GM18505 (cell line): ENCODE results near the gene TAS2R41.

ENCODE experiments used
- ATAC-seq: cut with Tn5 transposase; IDR thresholded peaks from one replicate; pipeline ENCODE4 v1.9.1; 2021; ENCODE audit not compliant: unreplicated experiment
- POLR2A ChIP-seq: IDR thresholded peaks from 4 replicates; pipeline ENCODE4 v1.6.1; 2011; ENCODE audit warnings: borderline replicate concordance; ENCODE audit not compliant: insufficient read depth, insufficient read length; ENCODE audit errors: extremely low read depth

TAS2R41 gene

GRCh38 chr7:143477501-143478150 is at the start of gene TAS2R41:
Gene TAS2R41 (plus strand): TSS chr7:143477873. CDS start chr7:143477873, 0 bp downstream.
- no peak for ATAC-seq
- TF ChIP-seq POLR2A, result no peak

- no peak for ATAC-seq
These were observed 47.6 kb upstream of the TAS2R41 start for GRCh38 chr7:143429770-143430698.

GRCh38 chr7:143431109-143431508 is 46.6 kb upstream of the TAS2R41 start:
- TF ChIP-seq POLR2A, result no peak
- ATAC-seq, result no peak

More at GRCh38 chr7:143429770-143430698, 47.6 kb upstream of the TAS2R41 start:
- no peak for TF ChIP-seq POLR2A

- no peak for TF ChIP-seq POLR2A
- no peak for ATAC-seq
These were observed 43.9 kb upstream of the TAS2R41 start for GRCh38 chr7:143433759-143434158.

GRCh38 chr7:143434660-143435059 is 43.0 kb upstream of the TAS2R41 start:
- no peak for TF ChIP-seq POLR2A
- ATAC-seq, result no peak

- no peak for TF ChIP-seq POLR2A
- ATAC-seq, result no peak
These were observed 42.4 kb upstream of the TAS2R41 start for GRCh38 chr7:143435266-143435665.

- peak; percentile 60 for ATAC-seq
- TF ChIP-seq POLR2A, result no peak
These were observed 41.2 kb upstream of the TAS2R41 start for GRCh38 chr7:143436325-143436946.

GRCh38 chr7:143437578-143437977 is 40.1 kb upstream of the TAS2R41 start:
- no peak for ATAC-seq
- TF ChIP-seq POLR2A, result no peak

- no peak for ATAC-seq
- no peak for TF ChIP-seq POLR2A
These were observed 37.8 kb upstream of the TAS2R41 start for GRCh38 chr7:143439866-143440265.

- ATAC-seq, result no peak
- TF ChIP-seq POLR2A, result no peak
These were observed 34.5 kb upstream of the TAS2R41 start, which contains the start of gene TAS2R60 for GRCh38 chr7:143443153-143443552. Gene TAS2R60 (plus strand): TSS chr7:143443453. CDS start chr7:143443453, 0 bp downstream.

- no peak for TF ChIP-seq POLR2A
- ATAC-seq, result no peak
These were observed 33.5 kb upstream of the TAS2R41 start for GRCh38 chr7:143444063-143444782.

- TF ChIP-seq POLR2A, result no peak
- no peak for ATAC-seq
These were observed 32.9 kb upstream of the TAS2R41 start for GRCh38 chr7:143444785-143445184.

GRCh38 chr7:143447466-143447865 is 30.2 kb upstream of the TAS2R41 start:
- no peak for TF ChIP-seq POLR2A
- ATAC-seq, result no peak
